HepG2 (cell line): Measurements from ENCODE around the gene CASKIN1. TPM values are rescaled to one million over a fixed set of nuclear protein-coding genes. Genes with fewer than 3 reads are reported as not detected.

Source experiments
- ATAC-seq: fragments of 200-7000 bp; cut with Tn5 transposase; 3 replicates; pipeline ENCODE4 v1.9.1; 2020; ENCODE audit warnings: mild to moderate bottlenecking, moderate library complexity
- BruUV-seq: library from RNA; stranded (reverse); fragments of 400-500 nt; replicated peaks from 2 replicates; lab custom pipeline; 2021; lab: Mats Ljungman, UMichigan
- CTCF ChIA-PET: fragments of 300-600 bp; formaldehyde crosslinking; extraction: SDS; loops from one replicate; lab custom pipeline; 2021; ENCODE audit warnings: low total read pairs, inconsistent platforms, low intra/inter-chr PET ratio; lab: Yijun Ruan, JAX
- POLR2A ChIA-PET: fragments of 350-600 bp; sonication (Branson Sonifier 250); formaldehyde crosslinking; loops from one replicate; lab custom pipeline; 2020; ENCODE audit warnings: antibody characterized with exemption, inconsistent platforms; lab: Yijun Ruan, JAX
- DNase-seq: peaks from one replicate; pipeline ENCODE4 v3.0.0-alpha.2; 2015; ENCODE audit warnings: low spot score
- FAIRE-seq: peaks from 3 replicates; lab custom pipeline; 2011; peaks lifted over from hg19 to GRCh38; lab: Jason Lieb, UNC
- H2AFZ ChIP-seq: one replicate; pipeline ENCODE4 v1.6.1; 2011; ENCODE audit warnings: low read length, inconsistent platforms
- H3K27ac ChIP-seq: fragments of 300-600 bp; 3 replicates; pipeline ENCODE4 v1.8.0; 2011; ENCODE audit warnings: mixed run types, mild to moderate bottlenecking, mixed read lengths, low read length, inconsistent platforms; ENCODE audit not compliant: insufficient read depth; ENCODE audit errors: extremely low read length
- H3K27me3 ChIP-seq, 2 experiments: fragments of 200-600 bp in 1 of 2; 2 replicates in 1 of 2; 3 replicates in 1 of 2; pipeline versions ENCODE4 v1.6.0 to v1.8.0; 2011; ENCODE audit warnings: low read length in 2 of 2, mild to moderate bottlenecking in 2 of 2, moderate library complexity in 2 of 2, inconsistent platforms in 1 of 2; ENCODE audit not compliant: insufficient read depth in 2 of 2, control insufficient read depth in 1 of 2
- H3K36me3 ChIP-seq, 2 experiments: fragments of 200-600 bp in 1 of 2; replicated peaks in 1 of 2; 2 replicates in 1 of 2; 3 replicates in 1 of 2; pipeline versions ENCODE4 v1.5.1 to v1.8.0; 2011; ENCODE audit warnings: low read length in 2 of 2, inconsistent platforms in 1 of 2; ENCODE audit not compliant: insufficient read depth in 2 of 2, control insufficient read depth in 1 of 2
- H3K4me1 ChIP-seq: 2 replicates; pipeline ENCODE4 v1.5.1; 2012; ENCODE audit warnings: low read length, inconsistent platforms; ENCODE audit not compliant: insufficient read depth
- H3K4me2 ChIP-seq: 2 replicates; pipeline ENCODE4 v1.6.0; 2011; ENCODE audit warnings: low read depth, low read length, inconsistent platforms
- H3K4me3 ChIP-seq, 3 experiments: fragments of 200-600 bp in 1 of 3; sonication (generic), shearing (Covaris generic) in 1 of 3; replicated peaks in 1 of 3; 2 replicates each; pipeline ENCODE4 v1.5.1; 2011 to 2016; ENCODE audit warnings: low read length in 3 of 3, inconsistent platforms in 2 of 3, low read depth in 2 of 3, mild to moderate bottlenecking in 2 of 3, control low read depth in 1 of 3, mixed read lengths in 1 of 3; ENCODE audit not compliant: insufficient read depth in 1 of 3
- H3K79me2 ChIP-seq: one replicate; pipeline ENCODE4 v1.6.1; 2011; ENCODE audit warnings: low read length, inconsistent platforms; ENCODE audit not compliant: insufficient read depth
- H3K9ac ChIP-seq: 2 replicates; pipeline ENCODE4 v1.6.0; 2011; ENCODE audit warnings: mild to moderate bottlenecking, low read depth, low read length, inconsistent platforms; ENCODE audit not compliant: insufficient read depth
- H3K9me3 ChIP-seq: 2 replicates; pipeline ENCODE4 v1.5.1; 2012; ENCODE audit warnings: mild to moderate bottlenecking, low read length
- H4K20me1 ChIP-seq: 2 replicates; pipeline ENCODE4 v1.6.0; 2011; ENCODE audit warnings: inconsistent platforms, mild to moderate bottlenecking, low read length, moderate library complexity; ENCODE audit not compliant: insufficient read depth
- EEA1 ChIP-seq: sonication (generic); formaldehyde crosslinking; IDR thresholded peaks from 2 replicates; pipeline ENCODE4 v1.5.1; 2020; ENCODE audit warnings: mild to moderate bottlenecking, missing genetic modification reagents, borderline replicate concordance
- EHMT2 ChIP-seq: fragments of 200-600 bp; sonication (generic); IDR thresholded peaks from 2 replicates; pipeline ENCODE4 v1.7.0; 2017; ENCODE audit warnings: antibody characterized with exemption, low read depth, low read length, borderline replicate concordance
- FOXA1 ChIP-seq, 2 experiments: fragments of 450-650 bp in 1 of 2; sonication (generic) in 1 of 2; formaldehyde crosslinking in 1 of 2; IDR thresholded peaks; 2 replicates each; pipeline versions ENCODE4 v1.4.0 to v1.6.1; 2016 to 2020; ENCODE audit warnings: missing genetic modification reagents in 1 of 2
- FOXJ3 ChIP-seq: sonication (generic); formaldehyde crosslinking; IDR thresholded peaks from 2 replicates; pipeline ENCODE4 v1.4.0; 2020; ENCODE audit warnings: missing genetic modification reagents, mild to moderate bottlenecking, borderline replicate concordance
- MAZ ChIP-seq, 2 experiments: sonication (generic) in 1 of 2; formaldehyde crosslinking in 1 of 2; IDR thresholded peaks; 2 replicates each; pipeline versions ENCODE4 v1.5.0 to v1.6.1; 2012 to 2020; ENCODE audit warnings: low read depth in 2 of 2, mild to moderate bottlenecking in 2 of 2, borderline replicate concordance in 1 of 2, improper control_type of control experiment in 1 of 2, low read length in 1 of 2, missing genetic modification reagents in 1 of 2, moderate library complexity in 1 of 2
- NFKB2 ChIP-seq: sonication (generic); formaldehyde crosslinking; IDR thresholded peaks from 2 replicates; pipeline ENCODE4 v1.4.0; 2020; ENCODE audit warnings: missing genetic modification reagents, borderline replicate concordance
- RNF2 ChIP-seq: fragments of 450-650 bp; conservative IDR thresholded peaks from 2 replicates; pipeline ENCODE4 v1.6.1; 2016; ENCODE audit warnings: low read depth
- STAT5B ChIP-seq: sonication (generic); formaldehyde crosslinking; IDR thresholded peaks from 2 replicates; pipeline ENCODE4 v1.4.0; 2020; ENCODE audit warnings: missing genetic modification reagents
- ZNF331 ChIP-seq: sonication (generic); formaldehyde crosslinking; IDR thresholded peaks from 2 replicates; pipeline ENCODE4 v1.4.0; 2020; ENCODE audit warnings: missing genetic modification reagents
- ZNF546 ChIP-seq: sonication (generic); formaldehyde crosslinking; conservative IDR thresholded peaks from 2 replicates; pipeline ENCODE4 v1.8.1; 2023; ENCODE audit warnings: mild to moderate bottlenecking, missing genetic modification reagents
- WGBS: methylation state at CpG from one replicate; pipeline ENCODE4 v1.1.6; 2017; ENCODE audit warnings: low lambda C conversion rate; 5-methylcytosine and 5-hydroxymethylcytosine counted together
- in situ Hi-C: cut with HindIII; loops from 2 replicates; pipeline ENCODE4 v1.10.0; 2017; ENCODE audit warnings: low pct_unique_long_range_greater_than_20kb; ENCODE audit not compliant: extremely low pct_ligation_motif_present
- intact Hi-C: fragments of 100-400 bp; cut with micrococcal nuclease; formaldehyde crosslinking; loops from one replicate; pipeline ENCODE4 v1.10.0; 2022; ENCODE audit not compliant: unreplicated experiment
- polyA plus RNA-seq, 8 experiments: library from polyadenylated mRNA; depleted of rRNA in 3 of 8; stranded (reverse) in 7 of 8; unstranded in 1 of 8; fragments of >200 nt; fragmentation: Illumina TruSeq in 4 of 8; extraction: Trizol in 4 of 8; gene quantifications; 2 replicates each; pipeline versions ENCODE4 v1.2.1 to v1.2.3, GENCODE V29; 2011 to 2016; ENCODE audit warnings: low read depth in 4 of 8, missing spikeins in 1 of 8, mixed read lengths in 1 of 8; ENCODE audit not compliant: insufficient read depth in 1 of 8
- total RNA-seq, 5 experiments: library from RNA; depleted of rRNA; stranded (reverse); fragments of >200 nt; fragmentation: Illumina TruSeq; extraction: Trizol; gene quantifications; 2 replicates each; pipeline ENCODE4 v1.2.3, GENCODE V29; 2016; ENCODE audit warnings: low read depth in 1 of 5
- TF ChIP-seq, protein P1 (sequence below): sonication (generic); formaldehyde crosslinking; IDR thresholded peaks from 2 replicates; pipeline ENCODE4 v1.5.0; 2020; ENCODE audit warnings: missing genetic modification reagents
- TF ChIP-seq, protein P2 (sequence below): sonication (generic); formaldehyde crosslinking; IDR thresholded peaks from 2 replicates; pipeline ENCODE4 v1.8.0; 2022; ENCODE audit warnings: low read depth, missing genetic modification reagents
- TF ChIP-seq, protein P3 (sequence below): IDR thresholded peaks from 2 replicates; pipeline ENCODE4 v1.6.1; 2016
- TF ChIP-seq, protein P4 (sequence below): sonication (generic); formaldehyde crosslinking; conservative IDR thresholded peaks from 2 replicates; pipeline ENCODE4 v1.4.0; 2020; ENCODE audit warnings: missing genetic modification reagents

Gene CASKIN1
- total and polyA plus RNA-seq, 2 of the 13 experiments (the other 11 are each of a cell fraction or from before 2014, with no cell fraction given), result 1.2 to 2.2 TPM

DNA sequence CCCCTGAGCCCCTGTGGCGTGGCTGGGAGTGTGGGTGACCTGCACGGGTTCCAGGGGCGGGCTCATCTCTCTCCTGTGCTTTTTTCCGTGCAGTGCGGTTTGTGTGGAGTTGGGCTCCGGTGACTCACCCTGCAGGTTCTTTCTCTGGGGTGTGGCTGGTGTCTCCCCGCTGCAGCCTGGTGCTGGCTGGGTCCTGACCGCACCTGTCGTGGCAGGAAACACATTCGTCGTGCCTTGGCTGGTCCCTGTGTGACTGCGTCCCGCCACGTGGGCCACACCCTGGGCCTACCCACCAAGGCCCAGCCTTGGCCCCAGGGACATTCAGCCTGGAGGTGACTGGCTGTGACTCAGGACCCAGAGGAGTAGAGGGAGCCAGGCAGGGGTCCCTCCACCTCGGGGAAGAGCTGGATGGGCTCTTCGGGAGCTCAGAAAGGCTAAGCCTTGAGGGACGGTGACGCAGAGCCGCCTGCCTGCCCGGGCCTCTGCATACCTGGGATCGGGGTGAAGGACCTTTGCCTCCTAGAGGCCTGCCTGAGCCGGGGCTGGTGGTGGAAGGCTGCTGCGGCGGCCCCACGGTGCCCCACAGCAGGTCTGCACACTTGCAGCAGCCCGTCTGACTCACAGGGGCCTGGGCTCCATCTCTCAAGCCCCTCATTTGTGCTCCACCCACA lies 33.1 kb downstream of the CASKIN1 start (continued):
- TF ChIP-seq, protein P1, sequence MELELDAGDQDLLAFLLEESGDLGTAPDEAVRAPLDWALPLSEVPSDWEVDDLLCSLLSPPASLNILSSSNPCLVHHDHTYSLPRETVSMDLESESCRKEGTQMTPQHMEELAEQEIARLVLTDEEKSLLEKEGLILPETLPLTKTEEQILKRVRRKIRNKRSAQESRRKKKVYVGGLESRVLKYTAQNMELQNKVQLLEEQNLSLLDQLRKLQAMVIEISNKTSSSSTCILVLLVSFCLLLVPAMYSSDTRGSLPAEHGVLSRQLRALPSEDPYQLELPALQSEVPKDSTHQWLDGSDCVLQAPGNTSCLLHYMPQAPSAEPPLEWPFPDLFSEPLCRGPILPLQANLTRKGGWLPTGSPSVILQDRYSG (CRISPR knock-in tag), result no peak
- TF ChIP-seq, protein P2, sequence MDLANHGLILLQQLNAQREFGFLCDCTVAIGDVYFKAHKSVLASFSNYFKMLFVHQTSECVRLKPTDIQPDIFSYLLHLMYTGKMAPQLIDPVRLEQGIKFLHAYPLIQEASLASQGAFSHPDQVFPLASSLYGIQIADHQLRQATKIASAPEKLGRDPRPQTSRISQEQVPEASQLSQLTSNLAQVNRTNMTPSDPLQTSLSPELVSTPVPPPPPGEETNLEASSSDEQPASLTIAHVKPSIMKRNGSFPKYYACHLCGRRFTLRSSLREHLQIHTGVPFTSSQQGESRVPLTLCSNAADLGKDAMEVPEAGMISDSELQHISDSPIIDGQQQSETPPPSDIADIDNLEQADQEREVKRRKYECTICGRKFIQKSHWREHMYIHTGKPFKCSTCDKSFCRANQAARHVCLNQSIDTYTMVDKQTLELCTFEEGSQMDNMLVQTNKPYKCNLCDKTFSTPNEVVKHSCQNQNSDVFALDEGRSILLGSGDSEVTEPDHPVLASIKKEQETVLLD (CRISPR knock-in tag), result no peak
- TF ChIP-seq, protein P3, sequence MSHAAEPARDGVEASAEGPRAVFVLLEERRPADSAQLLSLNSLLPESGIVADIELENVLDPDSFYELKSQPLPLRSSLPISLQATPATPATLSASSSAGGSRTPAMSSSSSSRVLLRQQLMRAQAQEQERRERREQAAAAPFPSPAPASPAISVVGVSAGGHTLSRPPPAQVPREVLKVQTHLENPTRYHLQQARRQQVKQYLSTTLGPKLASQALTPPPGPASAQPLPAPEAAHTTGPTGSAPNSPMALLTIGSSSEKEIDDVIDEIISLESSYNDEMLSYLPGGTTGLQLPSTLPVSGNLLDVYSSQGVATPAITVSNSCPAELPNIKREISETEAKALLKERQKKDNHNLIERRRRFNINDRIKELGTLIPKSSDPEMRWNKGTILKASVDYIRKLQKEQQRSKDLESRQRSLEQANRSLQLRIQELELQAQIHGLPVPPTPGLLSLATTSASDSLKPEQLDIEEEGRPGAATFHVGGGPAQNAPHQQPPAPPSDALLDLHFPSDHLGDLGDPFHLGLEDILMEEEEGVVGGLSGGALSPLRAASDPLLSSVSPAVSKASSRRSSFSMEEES (CRISPR knock-in tag), result no peak

DNA sequence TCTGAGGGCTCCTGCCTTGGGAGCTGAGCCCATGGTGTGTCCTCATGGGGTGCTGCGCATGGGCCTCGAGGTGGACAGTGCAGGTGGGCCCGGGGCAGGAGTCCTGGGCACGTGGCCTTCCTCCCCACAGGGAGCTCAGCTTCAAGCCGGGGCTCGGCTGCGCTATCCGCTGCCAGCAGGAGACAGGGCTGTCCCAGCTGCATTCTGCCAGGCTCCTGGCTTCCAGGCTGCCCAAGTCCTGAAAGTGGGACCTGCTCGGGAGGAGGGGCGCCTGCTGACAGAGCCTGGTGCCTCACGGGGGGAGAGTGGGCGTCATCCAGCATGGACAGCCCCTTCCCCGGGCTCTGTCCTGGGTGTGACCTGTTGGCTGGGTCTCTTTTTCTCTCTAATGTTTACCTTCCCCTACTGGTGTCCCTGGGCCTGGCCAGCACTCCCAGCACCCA lies 33.7 kb downstream of the CASKIN1 start:
- peak overlapping the region in 2 of 3 experiments; percentile 45 to 60; a peak in 4 of 6 replicates for H3K4me3 ChIP-seq
- ATAC-seq, result peak; percentile 49
- H3K36me3 ChIP-seq, result peaks cover 9 to 18% of the 10 kb centered on the region in 2 experiments; a peak in 3 of 5 replicates
- H2AFZ ChIP-seq, result no peak overlapping the region
- H3K9ac ChIP-seq, result peak overlapping the region; percentile 65
- ChIA-PET CTCF (no interaction called here), POLR2A (interaction anchor here (0.7 to 3.4 kb wide), 8 partner anchors 9 to 219 kb away, joined by 3 to 36 read pairs (median 3); partner anchors contain the start of genes ECI1, MSRB1, PGP and RPS2)
- peak overlapping the region; percentile 75 for H3K27ac ChIP-seq
- peaks cover 80% of the 10 kb centered on the region for H3K4me1 ChIP-seq
- H3K4me2 ChIP-seq, result peak overlapping the region; percentile 80
- H3K79me2 ChIP-seq, result peaks cover 42% of the 10 kb centered on the region
- H3K9me3 ChIP-seq, result no peaks in the 10 kb centered on the region
- DNase-seq, result peak; percentile 62
- FAIRE-seq, result no peak
- intact Hi-C loops (loop anchor here (5.0 kb wide), 1 partner anchor 35 kb away; the partner anchor contains the start of gene CASKIN1), in situ Hi-C loops (no loop called here)
- peaks cover 30% of the 10 kb centered on the region for H4K20me1 ChIP-seq
- whole genome bisulfite sequencing, result no CpG with 5 or more reads among the region's 13 CpGs
- H3K27me3 ChIP-seq, result no peaks in the 10 kb centered on the region
- BruUV-seq, result no TSS peak
- TF ChIP-seq MAZ (IDR thresholded peaks at IDR 0.05; ENCODE audit: borderline replicate concordance, low read depth, low read length) (no peak), MAZ (CRISPR knock-in tag; IDR thresholded peaks at IDR 0.05; ENCODE audit: low read depth) (0 out of 2 replicates have a peak, but pooled peaks have one; percentile 20), EEA1 (CRISPR knock-in tag) (no peak), EHMT2 (no peak), FOXJ3 (CRISPR knock-in tag) (0 out of 2 replicates have a peak, but pooled peaks have one; percentile 30), ZNF546 (CRISPR knock-in tag) (no peak), STAT5B (no peak), NFKB2 (0 out of 2 replicates have a peak, but pooled peaks have one; percentile 29), RNF2 (peak; percentile 48; the same call in 1 of the 2 replicates), ZNF331 (CRISPR knock-in tag) (no peak), FOXA1 (IDR thresholded peaks at IDR 0.05) (no peak), FOXA1 (CRISPR knock-in tag; IDR thresholded peaks at IDR 0.05) (0 out of 2 replicates have a peak, but pooled peaks have one; percentile 2)
- TF ChIP-seq, protein P4, sequence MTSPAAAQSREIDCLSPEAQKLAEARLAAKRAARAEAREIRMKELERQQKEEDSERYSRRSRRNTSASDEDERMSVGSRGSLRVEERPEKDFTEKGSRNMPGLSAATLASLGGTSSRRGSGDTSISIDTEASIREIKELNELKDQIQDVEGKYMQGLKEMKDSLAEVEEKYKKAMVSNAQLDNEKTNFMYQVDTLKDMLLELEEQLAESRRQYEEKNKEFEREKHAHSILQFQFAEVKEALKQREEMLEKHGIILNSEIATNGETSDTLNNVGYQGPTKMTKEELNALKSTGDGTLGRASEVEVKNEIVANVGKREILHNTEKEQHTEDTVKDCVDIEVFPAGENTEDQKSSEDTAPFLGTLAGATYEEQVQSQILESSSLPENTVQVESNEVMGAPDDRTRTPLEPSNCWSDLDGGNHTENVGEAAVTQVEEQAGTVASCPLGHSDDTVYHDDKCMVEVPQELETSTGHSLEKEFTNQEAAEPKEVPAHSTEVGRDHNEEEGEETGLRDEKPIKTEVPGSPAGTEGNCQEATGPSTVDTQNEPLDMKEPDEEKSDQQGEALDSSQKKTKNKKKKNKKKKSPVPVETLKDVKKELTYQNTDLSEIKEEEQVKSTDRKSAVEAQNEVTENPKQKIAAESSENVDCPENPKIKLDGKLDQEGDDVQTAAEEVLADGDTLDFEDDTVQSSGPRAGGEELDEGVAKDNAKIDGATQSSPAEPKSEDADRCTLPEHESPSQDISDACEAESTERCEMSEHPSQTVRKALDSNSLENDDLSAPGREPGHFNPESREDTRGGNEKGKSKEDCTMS, result no peak
